Chondrocyte (in vitro differentiated cells): ENCODE measurements around the gene GPC6. TPM values are rescaled to one million over a fixed set of nuclear protein-coding genes. Genes with fewer than 3 reads are reported as not detected.
A peak's percentile ranks its signal among the peaks of the same experiment; 100 is the strongest.

Experiments used
- DNase-seq: peaks from one replicate; pipeline ENCODE4 v3.0.0; 2021; ENCODE audit warnings: mixed read lengths, low spot score
- H3K27ac Mint-ChIP-seq: one replicate; pipeline ENCODE4 v1.8.0; 2021; ENCODE audit warnings: mild to moderate bottlenecking, moderate library complexity, mixed read lengths; ENCODE audit not compliant: unreplicated experiment
- H3K27me3 Mint-ChIP-seq: 2 replicates; pipeline ENCODE4 v1.8.0; 2021; ENCODE audit warnings: low read depth, mixed read lengths
- H3K36me3 Mint-ChIP-seq: 2 replicates; pipeline ENCODE4 v1.8.0; 2021; ENCODE audit warnings: low read depth, mixed read lengths
- H3K4me1 Mint-ChIP-seq: 2 replicates; pipeline ENCODE4 v1.8.0; 2021; ENCODE audit warnings: low read depth, mild to moderate bottlenecking, mixed read lengths
- H3K4me3 Mint-ChIP-seq: one replicate; pipeline ENCODE4 v1.8.0; 2021; ENCODE audit warnings: mild to moderate bottlenecking, moderate library complexity, mixed read lengths; ENCODE audit not compliant: unreplicated experiment
- H3K9me3 Mint-ChIP-seq: 2 replicates; pipeline ENCODE4 v1.8.0; 2021; ENCODE audit warnings: low read depth, mixed read lengths
- total RNA-seq: library from RNA; stranded (reverse); gene quantifications from 3 replicates; pipeline ENCODE4 v1.2.1, GENCODE V29; 2021
- TF ChIP-seq, protein P1 (sequence below): fragments of 200-600 bp; sonication (generic); IDR thresholded peaks from 2 replicates; pipeline ENCODE4 v1.5.0; 2021; ENCODE audit warnings: antibody characterized with exemption, mild to moderate bottlenecking, moderate library complexity

GPC6 gene
- total RNA-seq, 1 donor from 2014 or later: 76.1 TPM

DNA sequence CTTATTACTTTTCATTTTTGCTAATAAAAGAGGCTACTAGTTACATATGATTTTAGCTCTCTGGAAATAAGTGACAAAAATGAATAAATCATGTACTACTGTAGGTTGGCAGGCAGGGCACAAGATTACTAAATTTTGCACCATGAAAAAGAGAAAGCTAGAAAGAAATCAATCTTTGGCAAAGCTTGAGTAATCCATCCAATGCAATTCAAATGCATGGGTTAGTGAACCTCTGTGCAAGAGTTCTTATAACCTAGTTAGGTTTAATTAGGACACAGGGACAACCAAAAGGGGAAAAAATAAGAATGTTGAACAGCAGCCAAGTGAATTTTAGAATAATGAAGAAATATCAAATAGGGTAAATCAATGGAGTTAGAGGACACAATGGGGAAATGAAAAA lies 947.4 kb downstream of the GPC6 start:
- DNase-seq: no peak
- Mint-ChIP-seq H3K27ac (peak overlapping the region; percentile 18), H3K9me3 (peaks cover 3% of the 10 kb centered on the region), H3K27me3 (no peaks in the 10 kb centered on the region), H3K36me3 (no peaks in the 10 kb centered on the region), H3K4me1 (peaks cover 80% of the 10 kb centered on the region), H3K4me3 (no peak overlapping the region)
- TF ChIP-seq, protein P1, sequence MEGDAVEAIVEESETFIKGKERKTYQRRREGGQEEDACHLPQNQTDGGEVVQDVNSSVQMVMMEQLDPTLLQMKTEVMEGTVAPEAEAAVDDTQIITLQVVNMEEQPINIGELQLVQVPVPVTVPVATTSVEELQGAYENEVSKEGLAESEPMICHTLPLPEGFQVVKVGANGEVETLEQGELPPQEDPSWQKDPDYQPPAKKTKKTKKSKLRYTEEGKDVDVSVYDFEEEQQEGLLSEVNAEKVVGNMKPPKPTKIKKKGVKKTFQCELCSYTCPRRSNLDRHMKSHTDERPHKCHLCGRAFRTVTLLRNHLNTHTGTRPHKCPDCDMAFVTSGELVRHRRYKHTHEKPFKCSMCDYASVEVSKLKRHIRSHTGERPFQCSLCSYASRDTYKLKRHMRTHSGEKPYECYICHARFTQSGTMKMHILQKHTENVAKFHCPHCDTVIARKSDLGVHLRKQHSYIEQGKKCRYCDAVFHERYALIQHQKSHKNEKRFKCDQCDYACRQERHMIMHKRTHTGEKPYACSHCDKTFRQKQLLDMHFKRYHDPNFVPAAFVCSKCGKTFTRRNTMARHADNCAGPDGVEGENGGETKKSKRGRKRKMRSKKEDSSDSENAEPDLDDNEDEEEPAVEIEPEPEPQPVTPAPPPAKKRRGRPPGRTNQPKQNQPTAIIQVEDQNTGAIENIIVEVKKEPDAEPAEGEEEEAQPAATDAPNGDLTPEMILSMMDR: no peak

DNA sequence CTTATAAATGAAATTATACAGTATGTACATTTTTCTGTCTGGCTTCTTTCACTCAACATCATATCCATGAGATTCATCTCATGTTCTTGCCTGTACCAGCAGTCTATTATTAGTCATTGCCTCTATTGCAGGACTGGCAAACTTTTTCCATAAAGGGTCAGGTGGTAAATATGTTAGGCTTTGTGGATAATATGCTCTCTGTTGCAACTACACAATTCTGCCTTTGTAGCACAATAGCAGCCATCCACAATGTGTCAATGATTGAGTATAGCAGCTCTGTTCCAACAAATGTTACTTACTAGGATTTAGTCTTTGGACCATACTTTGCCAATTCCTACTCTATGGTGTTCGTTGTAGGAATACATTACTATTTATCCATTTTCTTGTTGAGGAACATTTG lies 948.5 kb downstream of the GPC6 start:
- TF ChIP-seq, protein P1: no peak

DNA sequence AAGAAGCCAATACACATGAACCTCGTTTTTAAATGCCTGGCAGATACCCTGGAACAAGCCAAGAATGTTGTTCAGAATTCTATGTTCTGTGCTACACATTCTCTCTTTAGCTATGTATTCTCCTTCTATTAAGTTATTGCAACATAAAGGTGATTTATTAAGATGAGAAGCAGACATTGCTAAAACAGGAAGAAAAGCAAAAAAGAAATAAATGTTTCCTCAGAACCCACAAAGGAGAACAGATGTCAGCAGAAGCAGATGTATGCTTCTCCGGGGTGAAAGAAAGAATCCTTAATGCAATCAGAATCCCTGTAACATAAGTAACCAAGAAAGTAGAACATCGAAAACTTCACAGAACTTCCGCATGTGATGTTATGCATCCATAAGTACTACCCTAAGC lies 950.0 kb downstream of the GPC6 start:
- DNase-seq: no peak
- H3K4me1 Mint-ChIP-seq: peaks cover 54% of the 10 kb centered on the region
- no peak overlapping the region for H3K27ac Mint-ChIP-seq
- H3K27me3 Mint-ChIP-seq: no peaks in the 10 kb centered on the region
- H3K36me3 Mint-ChIP-seq: no peaks in the 10 kb centered on the region
- no peak overlapping the region for H3K4me3 Mint-ChIP-seq
- TF ChIP-seq, protein P1: no peak
- peaks cover 3% of the 10 kb centered on the region for H3K9me3 Mint-ChIP-seq

More for the DNA sequence above, 948.5 kb downstream of the GPC6 start:
- Mint-ChIP-seq H3K4me3 (no peak overlapping the region), H3K27me3 (no peaks in the 10 kb centered on the region), H3K27ac (no peak overlapping the region), H3K36me3 (no peaks in the 10 kb centered on the region), H3K4me1 (peaks cover 69% of the 10 kb centered on the region), H3K9me3 (peaks cover 3% of the 10 kb centered on the region)
- DNase-seq: no peak

GRCh38 chr13:94177041-94177440 lies 950.4 kb downstream of the GPC6 start:
- Mint-ChIP-seq H3K9me3 (peaks cover 3% of the 10 kb centered on the region), H3K4me3 (no peak overlapping the region), H3K4me1 (peaks cover 54% of the 10 kb centered on the region), H3K27ac (no peak overlapping the region), H3K27me3 (no peaks in the 10 kb centered on the region), H3K36me3 (no peaks in the 10 kb centered on the region)
- DNase-seq: no peak
- TF ChIP-seq, protein P1: no peak

DNA sequence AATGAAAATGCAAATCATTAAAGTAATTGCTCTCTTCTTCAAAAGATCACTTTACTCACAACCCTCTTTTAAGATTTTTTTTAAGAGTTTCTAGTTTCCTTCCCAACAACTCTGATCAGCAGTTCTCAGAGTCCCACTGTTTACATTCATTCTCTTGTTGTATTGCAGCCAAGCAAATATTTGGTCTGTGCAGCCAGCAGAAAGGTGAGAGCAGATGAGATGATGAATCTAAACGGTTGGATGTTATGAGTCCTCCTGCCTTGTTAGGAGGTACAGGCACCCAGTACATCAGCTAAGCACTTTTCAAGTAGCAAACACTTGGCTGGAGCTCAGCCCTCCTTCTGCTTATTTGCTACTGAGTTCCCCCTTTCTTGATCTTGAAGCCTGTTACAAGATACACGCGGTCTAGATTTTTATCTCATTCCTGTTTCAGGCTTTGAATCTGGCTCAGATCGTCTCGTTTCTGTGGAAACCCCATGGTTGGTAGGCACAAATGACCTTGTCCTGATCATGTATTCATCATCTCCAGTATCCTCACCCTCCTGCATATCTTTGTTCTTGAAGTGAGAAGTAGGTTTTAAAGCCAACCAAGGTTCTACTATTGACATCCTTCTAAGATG lies 952.1 kb downstream of the GPC6 start:
- Mint-ChIP-seq H3K4me3 (no peak overlapping the region), H3K9me3 (peaks cover 3% of the 10 kb centered on the region), H3K36me3 (no peaks in the 10 kb centered on the region), H3K27ac (no peak overlapping the region), H3K27me3 (no peaks in the 10 kb centered on the region), H3K4me1 (peaks cover 44% of the 10 kb centered on the region)
- no peak for DNase-seq
- TF ChIP-seq, protein P1: no peak
